Suprapubic skin (tissue), 4 donors: ENCODE results near the gene RAD23A.

ENCODE experiments used
- EP300 ChIP-seq: sonication (generic); formaldehyde crosslinking; IDR thresholded peaks from one replicate; pipeline ENCODE4 v1.6.1; 2017; ENCODE audit warnings: antibody characterized with exemption
- POLR2A ChIP-seq, 2 donors: fragments of 450-650 bp; IDR thresholded peaks; one replicate each; pipeline ENCODE4 v1.6.1; 2017; ENCODE audit warnings: antibody characterized with exemption in 2 of 2, mild to moderate bottlenecking in 2 of 2, moderate library complexity in 2 of 2
- POLR2AphosphoS5 ChIP-seq, 3 donors: sonication (generic); formaldehyde crosslinking; IDR thresholded peaks; one replicate each; pipeline ENCODE4 v1.6.1; 2017; ENCODE audit warnings: antibody characterized with exemption in 3 of 3
- TF ChIP-seq, protein P1 (sequence below), 2 donors: fragments of 200-600 bp in 1 of 2; fragments of 450-650 bp in 1 of 2; sonication (generic) in 1 of 2; IDR thresholded peaks; one replicate each; pipeline ENCODE4 v1.5.1; 2016 to 2019; ENCODE audit warnings: antibody characterized with exemption in 2 of 2, mild to moderate bottlenecking in 1 of 2, moderate library complexity in 1 of 2

GRCh38 chr19:12924621-12925310, 20.9 kb upstream of the RAD23A start:
- TF ChIP-seq POLR2AphosphoS5 (IDR thresholded peaks at IDR 0.05) (no peak), POLR2A (IDR thresholded peaks at IDR 0.05) (no peak), EP300 (no peak)
- TF ChIP-seq, protein P1, sequence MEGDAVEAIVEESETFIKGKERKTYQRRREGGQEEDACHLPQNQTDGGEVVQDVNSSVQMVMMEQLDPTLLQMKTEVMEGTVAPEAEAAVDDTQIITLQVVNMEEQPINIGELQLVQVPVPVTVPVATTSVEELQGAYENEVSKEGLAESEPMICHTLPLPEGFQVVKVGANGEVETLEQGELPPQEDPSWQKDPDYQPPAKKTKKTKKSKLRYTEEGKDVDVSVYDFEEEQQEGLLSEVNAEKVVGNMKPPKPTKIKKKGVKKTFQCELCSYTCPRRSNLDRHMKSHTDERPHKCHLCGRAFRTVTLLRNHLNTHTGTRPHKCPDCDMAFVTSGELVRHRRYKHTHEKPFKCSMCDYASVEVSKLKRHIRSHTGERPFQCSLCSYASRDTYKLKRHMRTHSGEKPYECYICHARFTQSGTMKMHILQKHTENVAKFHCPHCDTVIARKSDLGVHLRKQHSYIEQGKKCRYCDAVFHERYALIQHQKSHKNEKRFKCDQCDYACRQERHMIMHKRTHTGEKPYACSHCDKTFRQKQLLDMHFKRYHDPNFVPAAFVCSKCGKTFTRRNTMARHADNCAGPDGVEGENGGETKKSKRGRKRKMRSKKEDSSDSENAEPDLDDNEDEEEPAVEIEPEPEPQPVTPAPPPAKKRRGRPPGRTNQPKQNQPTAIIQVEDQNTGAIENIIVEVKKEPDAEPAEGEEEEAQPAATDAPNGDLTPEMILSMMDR (IDR thresholded peaks at IDR 0.05), result no peak
